ENCODE measurements around the gene ARPP19. TPM values are rescaled to one million over a fixed set of nuclear protein-coding genes. Genes with fewer than 3 reads are reported as not detected.
"Not testable (repeated sequence)": the region's sequence is repeated elsewhere in the genome, so short reads cannot be mapped to it uniquely, and the experiment has no call there.

Gene ARPP19
- polyA plus RNA-seq, 1 donor: 61.9 TPM

DNA sequence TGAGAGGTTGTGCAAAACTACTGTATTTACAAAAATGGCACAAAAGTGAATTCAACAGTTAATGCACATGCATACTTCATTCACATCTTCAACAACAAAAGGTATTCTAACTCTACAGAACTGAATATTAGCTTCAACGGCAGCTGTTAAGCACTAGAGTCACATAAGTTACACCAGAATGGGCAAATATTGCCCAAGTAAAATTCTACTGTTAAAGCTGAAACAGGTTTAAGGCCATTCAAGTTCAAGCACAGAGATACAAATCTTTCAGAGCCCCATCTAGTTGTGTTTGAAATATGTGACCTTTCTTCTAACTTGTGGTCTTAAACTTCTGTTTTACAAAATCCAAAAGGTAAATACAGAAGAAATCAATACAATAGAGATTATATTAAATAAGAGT is 17.6 kb downstream of the ARPP19 start:
- not testable (repeated sequence) for DNase-seq

DNA sequence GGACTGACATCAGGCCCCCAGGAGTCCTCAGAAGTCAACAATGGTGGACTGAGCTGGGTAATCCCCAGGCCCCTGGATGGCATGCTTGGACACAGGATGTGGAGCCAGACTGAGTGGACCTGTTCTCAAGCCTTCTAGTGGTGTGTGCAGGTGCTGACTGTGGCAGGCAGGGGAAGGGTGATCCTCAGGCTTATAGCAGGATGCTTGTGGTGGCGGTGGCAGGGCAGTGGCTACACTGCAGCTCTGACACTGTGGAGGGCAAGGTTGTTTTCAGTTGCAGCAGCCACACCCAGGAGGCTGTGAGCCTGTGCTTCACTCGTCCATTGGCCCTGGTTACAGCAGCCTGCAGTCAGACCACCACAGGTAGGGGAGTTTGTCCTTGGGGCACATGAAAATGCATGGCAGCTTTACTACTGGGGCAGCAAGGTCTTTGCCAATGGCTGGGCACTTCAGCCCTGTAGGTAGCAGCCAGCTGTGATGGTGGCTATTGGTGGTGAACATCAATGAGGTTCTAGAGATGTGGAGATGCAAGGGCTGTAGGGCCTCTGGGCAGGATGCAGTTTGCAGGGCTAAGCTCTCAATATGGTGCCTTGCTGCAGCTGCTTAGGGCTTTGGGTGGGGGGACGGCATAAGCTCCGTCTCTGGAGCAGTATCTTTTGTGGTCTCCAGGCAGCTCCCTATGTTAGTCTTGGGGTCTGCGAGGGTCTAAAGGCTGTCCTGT is 22.6 kb downstream of the ARPP19 start:
- no peak for DNase-seq

DNA sequence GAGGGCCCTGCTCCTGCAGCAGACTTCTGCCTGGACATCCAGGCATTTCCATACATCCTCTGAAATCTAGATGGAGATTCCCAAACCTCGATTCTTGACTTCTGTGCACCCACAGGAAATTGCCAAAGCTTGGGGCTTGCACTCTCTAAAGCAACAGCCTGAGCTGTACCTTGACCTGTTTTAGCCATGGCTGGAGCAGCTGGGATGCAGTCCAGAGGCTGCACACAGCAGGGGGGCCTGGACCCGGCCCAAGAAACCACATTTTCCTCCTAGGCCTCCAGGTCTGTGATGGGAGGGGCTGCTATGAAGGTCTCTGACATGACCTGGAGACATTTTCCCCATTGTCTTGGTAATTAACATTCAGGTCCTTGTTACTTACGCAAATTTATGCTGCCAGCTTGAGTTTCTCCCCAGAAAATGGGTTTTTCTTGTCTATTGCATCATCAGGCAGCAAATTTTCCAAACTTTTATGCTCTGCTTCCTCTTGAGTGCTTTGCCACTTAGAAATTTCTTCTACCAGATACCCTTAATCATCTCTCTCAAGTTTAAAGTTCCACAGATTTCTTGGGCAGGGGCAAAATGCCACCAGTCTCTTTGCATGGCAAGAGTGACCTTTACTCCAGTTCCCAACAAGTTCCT is 28.3 kb downstream of the ARPP19 start:
- DNase-seq: no peak

DNA sequence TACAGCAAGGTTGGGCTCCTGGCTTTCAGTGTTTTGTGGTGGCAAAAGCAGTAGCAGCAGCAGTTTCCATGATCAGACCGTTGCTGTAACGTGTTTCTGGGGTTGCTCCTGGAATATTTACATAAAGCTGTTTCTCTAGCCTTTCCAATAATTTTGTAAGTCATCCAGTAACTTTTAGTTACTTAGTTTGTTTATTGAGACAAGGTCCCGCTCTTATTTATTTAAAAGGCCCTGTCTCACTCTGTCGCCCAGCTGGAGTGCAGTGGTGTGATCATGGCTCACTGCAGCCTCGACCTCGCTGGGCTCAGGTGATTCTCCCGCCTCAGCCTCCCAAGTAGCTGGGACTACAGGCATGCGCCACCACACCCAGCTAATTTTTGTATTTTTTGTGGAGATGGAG is 31.4 kb downstream of the ARPP19 start:
- DNase-seq: no peak

DNA sequence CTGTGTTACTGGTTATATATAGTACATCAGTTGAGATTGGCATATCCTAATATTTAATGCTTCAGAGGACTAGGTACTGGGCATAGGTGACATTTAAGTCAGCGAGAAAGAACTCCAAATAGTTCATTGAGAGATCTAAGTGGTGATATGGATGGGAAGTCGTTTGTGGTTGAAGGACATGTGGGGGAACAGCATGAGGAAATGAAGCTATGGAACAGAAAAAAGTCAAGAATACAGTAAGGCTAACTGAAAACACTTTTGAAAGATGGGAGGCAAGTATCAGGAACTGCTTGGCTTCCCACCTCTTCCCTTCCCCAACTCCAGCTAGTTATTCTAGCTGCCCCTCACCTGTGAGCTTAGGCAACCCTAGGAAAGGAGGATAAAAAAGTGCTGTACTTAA is 36.4 kb downstream of the ARPP19 start:
- no peak for DNase-seq

DNA sequence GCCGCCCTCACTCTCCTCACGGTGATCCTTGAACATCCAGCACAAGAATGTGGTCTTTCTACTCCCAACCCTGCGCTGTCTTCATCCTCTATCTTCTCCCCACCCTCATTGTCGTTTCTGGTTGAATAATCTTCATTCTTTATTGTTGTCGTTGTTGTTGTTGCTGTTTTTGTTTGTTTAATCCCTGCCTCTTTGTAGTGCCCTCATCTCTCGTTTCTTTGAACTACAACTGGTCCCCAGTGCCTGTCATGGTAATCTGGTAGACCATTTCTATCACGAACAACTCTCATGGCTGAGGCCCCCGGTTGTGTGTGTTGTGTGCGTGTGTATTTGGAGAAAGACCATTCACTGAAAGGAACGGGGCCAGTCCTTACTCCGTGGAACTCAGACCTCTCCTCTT is 38.9 kb downstream of the ARPP19 start:
- DNase-seq: no peak

DNA sequence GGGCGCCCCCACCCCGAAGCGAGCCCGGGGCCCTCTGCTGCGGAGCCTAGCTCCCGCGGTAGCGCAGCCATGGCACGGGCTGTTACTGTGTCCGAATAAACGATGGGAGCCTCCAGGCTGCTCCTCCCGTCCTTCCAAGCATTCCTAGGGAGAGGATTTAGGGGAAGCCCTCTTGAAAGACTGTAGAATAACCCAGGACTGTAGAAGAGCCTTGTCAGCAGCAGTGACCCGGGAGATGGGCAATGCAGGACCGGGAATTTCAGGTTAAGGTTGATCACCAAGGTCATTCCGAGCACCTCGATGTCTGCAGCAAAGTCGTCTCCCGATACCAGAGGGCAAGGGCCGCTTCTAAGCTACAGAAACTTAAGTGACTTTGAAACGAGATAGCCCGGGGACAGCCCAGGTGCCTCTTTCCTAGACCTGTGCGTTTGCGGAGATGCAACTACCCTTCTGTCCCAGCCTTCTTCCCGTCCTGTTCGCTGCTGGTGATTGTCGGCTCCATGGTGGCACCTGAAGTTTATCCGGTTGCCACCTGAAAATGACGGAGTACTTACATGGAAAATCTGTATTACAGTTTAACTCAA is 39.4 kb downstream of the ARPP19 start:
- DNase-seq: no peak

DNA sequence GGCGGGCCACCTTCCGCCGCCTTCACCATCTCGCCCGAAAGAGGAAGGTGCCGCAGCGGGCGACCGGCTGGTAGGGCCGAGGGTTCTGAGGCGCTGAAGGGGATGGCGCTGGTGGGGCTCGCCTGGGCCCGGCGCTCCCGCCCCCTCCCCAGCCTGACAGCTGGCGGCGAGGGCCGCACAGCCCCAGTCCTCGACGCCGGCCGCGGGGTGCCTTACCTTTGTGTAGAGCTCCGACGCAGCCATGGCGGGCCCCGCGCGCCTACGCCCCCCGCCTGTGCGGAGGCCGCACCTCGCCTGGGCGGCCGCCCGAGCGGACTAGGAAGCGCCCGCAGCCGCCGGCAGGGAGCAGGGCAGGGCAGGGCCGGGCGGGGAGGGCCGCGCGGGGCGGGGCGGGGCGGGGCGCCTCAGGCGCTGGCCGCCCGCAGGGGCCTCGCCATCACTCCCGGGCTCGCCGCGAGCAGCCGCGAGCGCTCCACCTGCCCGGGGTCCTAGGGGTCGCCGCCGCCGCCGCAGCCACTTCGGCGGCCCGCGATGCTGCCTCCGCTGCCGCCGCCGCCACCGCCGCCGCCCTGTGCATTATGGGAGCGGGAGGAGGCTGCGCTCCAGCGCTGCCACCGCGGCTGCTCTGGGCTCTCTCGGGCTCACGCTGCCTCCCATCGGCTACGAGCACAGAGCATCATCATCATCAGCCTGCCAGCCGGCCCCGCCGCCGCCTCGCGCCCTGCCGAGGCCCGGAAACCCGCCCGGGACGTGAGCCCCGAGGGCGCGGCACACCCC is 40.1 kb downstream of the ARPP19 start, which contains the start of gene MYO5A:
Gene MYO5A (minus strand): TSS at position 317 of the 777 bp plus-strand sequence. CDS start 74 bp downstream, at position 243.
- peak; percentile 59 for DNase-seq

DNA sequence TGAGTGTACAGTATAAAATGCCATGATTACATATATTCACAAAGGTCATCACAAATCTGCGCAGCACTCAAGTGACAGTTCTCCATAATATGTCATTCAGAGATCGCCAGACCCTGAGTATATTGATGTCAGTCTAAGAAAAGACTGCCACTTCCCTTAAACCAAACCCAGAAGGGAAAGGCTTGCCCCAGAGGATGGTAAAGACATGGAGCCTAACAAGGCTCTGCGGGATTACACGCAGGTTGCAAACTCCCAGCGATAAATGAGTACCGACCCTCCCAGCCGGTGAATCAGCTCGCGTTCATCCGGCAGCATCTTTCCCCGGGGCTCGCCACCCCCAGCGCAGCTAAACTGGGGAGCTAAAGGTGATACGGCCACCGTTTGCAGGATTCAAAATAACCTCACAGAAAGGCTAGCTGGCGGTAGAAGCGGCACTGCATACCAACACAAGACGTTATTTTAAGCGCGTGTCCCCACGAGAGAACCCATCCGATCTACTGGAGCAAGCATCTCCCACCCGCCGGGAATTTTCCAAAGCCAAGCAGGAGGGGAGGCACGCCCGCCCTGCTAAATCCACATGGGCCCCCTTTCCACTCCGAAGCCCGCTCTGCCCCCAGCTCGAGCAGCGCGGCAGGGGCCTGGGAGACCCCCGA is 40.8 kb downstream of the ARPP19 start:
- DNase-seq: no peak

DNA sequence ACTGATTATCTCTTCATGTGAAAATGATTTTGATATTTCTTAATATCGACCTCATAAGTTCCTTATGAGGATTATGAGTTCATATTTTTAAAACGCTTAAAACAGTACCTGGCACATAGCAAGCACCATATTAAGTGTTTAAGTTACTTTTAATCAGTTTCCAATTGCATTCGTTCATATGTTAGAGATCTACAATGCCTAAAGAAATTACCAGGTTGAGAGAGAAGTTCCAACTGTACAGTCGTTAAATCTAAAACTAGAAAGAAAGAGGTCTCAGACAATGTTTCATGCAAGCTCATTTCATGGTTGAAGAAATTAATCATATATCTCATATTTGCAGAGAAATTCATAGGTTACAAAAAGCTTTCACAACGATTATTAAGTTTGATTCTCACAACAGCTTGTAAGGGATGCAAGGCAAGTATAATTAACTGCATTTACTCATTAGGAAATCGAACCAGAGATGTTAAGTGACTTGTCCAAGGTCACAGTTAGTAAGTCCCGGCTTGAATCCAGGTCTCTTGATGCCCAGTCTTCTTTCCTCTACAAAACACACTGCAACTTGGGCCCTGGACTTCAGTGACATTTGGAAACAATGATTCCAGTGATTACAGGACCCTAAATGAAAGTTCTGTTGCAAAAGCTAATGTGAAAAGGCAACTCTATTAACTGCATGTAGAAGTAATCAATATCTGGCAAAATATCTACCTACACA is 41.5 kb downstream of the ARPP19 start:
- DNase-seq: no peak

DNA sequence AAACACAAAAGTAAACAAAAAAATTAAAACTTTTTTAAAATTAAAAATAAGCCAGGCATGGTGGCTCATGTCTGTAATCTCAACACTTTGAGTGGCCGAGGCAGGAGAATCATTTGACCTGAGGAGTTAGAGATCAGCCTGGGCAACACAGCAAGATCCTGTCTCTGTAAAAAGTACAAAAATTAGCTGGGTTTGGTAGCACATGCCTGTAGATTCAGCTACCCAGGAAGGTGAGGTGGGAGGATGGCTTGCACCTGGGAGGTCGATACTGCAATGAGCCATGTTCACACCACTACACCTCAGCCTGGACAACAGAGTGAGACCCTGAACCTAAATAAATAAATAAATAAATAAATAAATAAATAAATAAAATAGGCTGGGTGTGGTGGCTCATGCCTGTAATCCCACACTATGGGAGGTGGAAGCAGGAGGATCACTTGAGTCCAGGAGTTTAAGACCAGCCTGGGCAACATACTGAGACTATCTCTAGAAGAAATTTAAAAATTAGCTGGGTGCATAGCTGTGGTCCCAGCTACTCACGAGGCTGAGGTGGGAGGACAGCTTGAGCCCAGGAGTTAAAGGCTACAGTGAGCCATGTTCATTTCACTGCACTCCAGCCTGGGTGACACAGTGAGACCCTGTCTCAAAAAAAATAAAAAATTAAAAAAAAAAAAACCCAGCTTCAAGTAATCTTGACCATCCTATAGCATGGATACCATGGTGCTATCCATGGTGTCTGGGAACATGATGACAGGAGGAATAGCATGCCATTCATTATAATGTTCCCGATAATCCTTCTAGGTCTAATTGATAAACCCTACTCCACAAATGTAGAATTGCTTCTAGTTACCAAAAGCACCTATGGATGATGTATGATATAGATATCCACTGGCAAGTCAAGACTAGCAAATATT is 44.4 kb downstream of the ARPP19 start:
- no peak for DNase-seq

DNA sequence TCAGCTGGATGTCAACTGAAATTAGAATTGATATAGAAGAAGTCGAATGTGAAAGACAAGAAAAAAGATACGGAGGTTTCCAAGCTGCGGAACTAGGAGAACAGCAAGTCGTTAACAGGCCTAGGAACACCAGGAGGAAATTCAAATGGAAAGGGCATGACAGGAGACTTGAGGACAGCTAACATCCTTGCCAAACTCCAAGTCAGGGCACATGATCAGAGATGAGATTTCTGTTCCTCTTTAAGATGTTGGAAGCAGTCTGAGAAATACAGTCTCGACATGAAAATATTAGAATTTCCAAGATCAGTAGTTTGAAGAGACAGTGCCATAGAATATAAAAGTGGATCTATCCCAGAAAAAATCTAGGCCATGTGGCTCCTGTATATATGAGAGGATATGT is 45.2 kb downstream of the ARPP19 start:
- no peak for DNase-seq

DNA sequence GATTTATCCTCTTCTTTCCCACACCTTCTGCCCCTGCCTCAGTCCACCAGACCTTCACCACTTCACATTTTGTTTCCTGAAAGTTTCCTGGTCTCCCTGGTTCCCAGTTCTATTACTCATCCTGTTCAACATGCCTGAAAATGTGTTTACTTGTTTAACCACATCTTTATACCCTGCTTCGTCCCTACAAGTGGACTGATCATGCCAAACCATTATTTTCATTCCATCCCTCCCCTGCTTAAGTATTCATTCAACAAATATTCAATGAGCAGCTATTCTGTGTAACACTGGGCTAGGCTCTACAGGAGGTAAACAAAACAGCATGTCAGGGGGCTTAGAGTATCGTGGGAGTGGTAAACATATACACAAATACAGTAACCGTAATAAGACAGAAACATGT is 45.6 kb downstream of the ARPP19 start:
- DNase-seq: no peak

DNA sequence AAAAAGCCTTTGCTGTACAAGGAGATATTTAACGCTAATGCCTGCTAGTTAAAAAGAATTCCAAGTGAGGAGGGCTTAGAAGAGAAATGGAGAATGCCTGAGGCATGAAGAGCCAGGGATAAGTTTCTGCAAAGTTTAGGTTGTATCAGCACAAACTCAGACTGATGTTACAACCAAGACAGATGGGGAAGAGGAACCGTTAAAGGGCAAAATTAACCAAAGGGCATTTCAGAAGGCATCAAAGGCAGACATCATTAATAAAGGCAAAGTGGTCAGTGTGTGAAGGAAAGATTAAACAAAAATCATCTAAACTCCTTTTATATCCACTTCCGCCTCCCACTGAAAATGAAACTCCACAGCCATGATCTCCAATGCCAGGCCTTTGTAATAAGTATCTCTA is 47.1 kb downstream of the ARPP19 start:
- DNase-seq: no peak

DNA sequence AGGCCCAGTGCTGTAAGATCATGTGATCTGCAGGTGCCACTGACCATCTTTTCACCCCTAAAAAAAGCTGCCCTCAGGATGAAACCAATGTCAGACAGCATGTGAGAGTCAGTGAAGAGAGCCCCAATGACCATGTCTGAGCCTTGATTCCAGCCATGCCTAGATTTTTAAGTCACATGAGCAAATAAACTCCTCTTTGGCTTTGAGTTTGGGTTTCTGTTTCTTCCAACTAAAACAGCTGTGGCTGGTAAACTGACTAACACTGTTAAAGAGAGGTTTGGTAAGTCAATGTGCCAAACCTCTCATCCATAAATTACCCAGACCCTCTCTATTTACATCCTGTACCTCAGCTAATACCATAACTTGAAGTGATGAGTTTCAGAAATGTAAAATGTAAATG is 48.4 kb downstream of the ARPP19 start:
- no peak for DNase-seq

DNA sequence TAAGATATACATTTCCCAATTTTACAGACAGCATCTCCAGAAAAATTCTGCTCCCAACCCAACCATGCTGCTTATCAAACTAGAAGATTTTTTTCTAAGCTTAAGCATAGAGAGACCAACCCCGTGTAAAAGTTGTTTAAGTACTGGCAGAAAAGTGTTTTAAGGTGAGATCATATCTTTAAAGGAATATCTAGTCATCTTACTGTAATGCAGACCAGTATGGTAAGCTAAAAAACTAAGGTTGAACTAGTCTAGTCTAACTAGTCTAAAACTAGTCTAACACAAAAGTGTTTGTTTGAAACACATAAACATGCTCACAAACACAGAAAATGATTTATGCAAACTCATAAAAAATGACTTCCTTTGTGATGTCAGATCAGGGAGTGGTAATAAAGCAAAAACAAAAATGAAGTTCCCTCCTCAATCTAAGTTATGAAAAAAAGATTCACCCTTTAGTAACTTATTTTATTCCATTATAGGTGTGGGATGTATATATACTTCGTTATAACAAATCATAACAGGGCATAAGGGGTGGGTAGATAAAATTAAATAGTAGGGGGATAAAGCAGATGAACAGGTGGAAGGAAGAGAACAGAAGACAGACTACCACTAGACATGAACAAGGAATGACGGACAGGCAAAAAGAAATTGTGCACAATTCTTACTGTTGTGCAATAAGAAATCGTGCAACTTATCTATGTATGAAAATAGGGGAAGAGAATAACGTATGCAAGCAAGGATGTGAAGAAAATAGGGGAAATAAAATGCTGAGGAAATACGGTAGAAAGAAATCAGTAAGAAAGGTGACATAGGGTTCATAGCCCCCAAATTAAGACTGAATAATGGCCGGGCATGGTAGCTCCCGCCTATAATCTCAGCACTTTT is 50.1 kb downstream of the ARPP19 start:
- DNase-seq: no peak

DNA sequence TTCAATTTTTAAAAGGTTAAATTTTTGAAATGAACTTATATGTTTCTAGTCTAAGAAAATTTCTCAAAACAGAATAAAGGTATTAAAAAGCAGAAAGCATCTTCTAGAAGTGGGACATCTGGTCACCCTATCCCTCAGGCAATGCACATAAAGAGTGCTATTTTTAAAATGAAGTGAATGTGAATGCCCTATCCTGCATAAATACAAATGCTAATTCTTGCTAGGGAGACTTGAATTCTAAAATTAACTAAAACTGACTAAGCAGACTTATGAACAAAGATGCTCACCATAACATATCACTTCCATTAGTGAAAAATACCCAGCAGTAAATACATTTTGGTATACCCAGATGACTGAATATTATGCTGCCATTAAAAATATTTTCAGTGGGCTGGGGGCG is 51.8 kb downstream of the ARPP19 start:
- no peak for DNase-seq

DNA sequence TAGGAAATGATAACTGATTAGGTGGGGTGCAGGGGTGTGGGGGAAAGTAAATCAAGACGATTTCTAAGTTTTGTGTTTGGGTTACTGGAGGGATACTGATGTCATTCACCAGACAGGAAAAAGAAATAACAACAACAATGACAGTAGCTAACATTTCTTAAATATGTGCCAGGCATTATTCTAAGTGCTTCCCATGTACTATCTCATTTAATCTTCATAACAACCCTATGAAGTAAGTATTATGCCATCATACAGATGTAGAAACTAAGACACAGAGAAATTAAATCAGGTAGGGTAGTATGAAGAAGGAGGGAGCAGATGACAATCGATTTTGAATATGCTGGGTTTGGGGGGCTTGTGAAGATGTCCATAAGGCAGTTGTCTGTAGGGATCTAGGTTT is 53.5 kb downstream of the ARPP19 start:
- no peak for DNase-seq

DNA sequence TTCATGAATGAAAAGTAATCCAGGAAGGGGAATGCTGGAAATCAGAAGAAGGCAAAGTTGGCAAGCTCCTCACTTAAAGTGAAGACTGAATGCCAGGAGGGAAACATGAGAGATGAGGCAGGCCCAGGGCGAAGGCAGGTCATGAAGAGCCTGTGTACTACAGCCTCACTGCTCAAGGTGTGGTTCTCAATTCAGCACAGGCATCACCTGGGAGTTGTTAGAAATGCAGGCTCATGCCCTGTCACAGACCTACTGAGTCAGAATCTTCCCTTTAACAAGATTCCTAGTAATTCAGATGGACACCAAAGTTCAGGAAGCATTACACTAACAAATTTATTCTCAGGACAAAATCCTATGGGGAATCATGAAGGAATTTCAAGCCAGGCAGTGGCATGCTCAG is 54.3 kb downstream of the ARPP19 start:
- no peak for DNase-seq

DNA sequence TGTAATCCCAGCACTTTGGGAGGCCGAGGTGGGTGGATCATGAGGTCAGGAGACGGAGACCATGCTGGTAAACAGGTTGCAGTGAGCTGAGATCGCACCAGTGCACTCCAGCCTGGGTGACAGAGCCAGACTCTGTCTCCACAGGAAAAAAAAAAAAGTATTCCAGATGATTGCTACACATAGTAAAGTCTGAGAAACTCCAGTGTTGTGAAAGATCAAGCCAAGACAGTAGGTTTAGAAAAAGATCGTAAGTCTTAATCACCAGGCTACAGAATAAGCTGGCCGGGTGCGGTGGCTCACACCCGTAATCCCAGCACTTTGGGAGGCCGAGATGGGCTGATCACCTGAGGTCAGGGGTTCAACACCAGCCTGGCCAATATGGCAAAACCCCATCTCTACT is 56.0 kb downstream of the ARPP19 start:
- not testable (repeated sequence) for DNase-seq

Measured in hindlimb muscle (tissue), 1 donor.